Amniotic stem cell (primary cell): ENCODE measurements around the gene ARL2.
A peak's percentile ranks its signal among the peaks of the same experiment; 100 is the strongest.
"Not testable (repeated sequence)": the region's sequence is repeated elsewhere in the genome, so short reads cannot be mapped to it uniquely, and the experiment has no call there.

Experiments used
- DNase-seq: peaks from one replicate; lab custom pipeline; 2025; lab: John Stamatoyannopoulos, UW

The ARL2 gene

DNA sequence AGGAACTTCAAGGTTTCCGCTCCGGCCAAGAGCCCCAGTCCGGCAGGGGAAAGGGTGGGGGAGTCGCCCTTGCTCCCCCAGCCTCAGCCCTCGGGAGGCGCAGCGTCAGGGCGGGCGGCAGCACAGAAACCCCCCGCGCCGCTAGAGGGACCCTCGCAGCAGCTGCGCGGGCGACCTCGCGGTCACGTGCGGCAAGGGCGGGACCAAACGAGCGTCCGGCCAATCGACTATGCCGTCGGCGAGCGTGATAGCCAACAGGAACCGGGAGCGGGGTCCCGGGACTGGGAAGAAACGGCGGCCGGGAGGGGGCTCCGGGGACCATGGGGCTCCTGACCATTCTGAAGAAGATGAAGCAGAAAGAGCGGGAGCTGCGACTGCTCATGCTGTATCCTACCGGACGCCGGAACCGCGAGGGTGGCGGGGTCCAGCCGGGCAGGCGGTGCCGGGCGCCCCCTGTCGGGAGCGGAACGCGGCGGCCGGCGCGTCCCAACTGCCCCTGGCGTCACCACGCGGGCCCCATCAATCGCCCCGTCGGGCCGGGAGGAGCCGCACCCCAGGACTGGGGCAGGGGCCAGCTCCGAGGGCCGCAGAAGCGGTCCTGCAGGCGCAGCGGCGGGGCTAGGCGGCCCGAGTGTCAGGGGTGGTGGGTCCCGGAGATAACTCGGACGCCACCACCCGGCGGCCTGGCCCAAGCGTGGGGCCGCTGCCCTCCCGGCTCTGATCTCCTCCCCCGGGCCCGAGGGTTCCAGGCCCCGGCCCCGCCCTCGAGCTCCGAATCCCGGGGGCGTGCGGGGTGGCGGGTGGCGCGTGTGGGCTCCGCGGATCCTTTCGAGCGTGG lies at the start of gene ARL2:
TSS of gene ARL2 (plus strand) at position 273 of the 838 bp plus-strand sequence. CDS start at position 321, 48 bp downstream.
- peak; percentile 64 for DNase-seq

DNA sequence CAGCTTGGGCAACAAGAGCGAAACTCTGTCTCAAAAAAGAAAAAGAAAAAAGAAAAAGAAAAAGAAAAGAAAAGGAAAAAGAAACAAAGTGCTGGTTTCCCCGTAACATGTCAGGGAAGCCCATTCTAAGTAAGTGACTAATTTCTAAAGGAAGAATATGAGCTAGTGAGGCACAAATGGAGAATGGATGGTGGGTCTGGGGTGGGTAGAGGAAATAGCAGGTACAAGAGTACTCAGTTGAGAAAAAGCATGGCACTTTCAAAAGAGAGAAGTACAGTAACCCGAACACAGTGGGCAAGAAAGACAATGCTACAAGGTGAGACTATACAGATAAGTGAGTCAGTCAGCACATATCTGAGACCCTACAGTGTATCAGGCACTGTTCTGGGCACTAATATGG lies 46.6 kb upstream of the ARL2 start:
- DNase-seq: no peak

DNA sequence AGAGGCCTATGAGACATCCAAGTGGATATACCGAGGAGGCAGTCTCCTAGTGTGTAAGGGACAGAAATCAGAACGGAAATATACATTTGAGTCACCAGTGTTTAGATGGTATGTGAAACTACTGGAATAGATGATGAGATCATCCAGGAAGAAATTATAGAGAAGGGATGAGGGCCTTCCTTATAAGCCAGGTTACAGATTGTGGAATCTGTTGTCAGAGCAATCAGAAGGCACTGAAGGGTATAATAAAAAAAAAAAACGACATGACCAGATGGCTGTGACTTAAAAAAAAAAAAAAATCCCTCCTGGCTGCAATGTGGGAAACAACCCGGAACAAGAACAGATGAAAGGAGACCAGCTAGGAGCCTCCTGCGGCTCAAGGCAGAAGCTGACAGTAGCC lies 44.8 kb upstream of the ARL2 start:
- DNase-seq: peak; percentile 29

DNA sequence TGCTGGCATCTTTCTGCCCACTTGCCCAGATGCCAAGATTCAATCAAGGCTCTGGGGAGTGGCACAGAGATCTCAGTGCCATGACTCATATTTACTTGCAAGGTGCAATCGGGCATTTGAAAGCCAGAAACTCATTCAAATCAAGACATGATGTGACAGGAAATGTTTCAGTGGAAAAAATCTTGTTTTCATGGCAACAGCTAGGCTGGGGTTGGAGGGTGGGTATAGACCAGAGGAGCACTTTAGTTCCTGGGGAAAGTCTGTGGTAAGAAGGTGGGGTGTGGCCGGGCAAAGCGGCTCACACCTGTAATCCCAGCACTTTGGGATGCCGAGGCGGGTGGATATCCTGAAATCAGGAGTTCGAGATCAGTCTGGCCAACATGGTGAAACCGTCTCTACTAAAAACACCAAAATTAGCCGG lies 43.2 kb upstream of the ARL2 start:
- DNase-seq: no peak

GRCh38 chr11:64971421-64972233 lies 42.3 kb upstream of the ARL2 start, which contains the start of gene MAJIN:
MAJIN (minus strand) TSS chr11:64972108; CDS start chr11:64959405, 12,703 bp downstream.
- DNase-seq: no peak

DNA sequence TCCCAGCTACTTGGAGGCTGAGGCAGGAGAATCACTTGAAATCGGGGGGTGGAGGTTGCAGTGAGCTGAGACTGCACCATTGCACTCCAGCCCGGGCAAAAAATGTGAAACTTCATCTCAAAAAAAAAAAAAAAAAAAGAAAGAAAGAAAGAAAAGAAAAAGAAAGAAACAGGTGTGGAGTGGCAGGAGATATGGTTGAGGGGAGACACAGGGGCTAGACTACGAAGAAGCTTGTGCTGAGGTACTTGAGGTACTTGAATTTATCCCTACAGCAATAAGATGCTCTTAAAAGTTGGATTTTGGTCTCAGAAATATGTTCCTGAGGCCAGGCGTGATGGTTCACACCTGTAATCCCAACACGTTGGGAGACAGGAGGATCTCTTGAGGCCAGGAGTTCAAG lies 39.8 kb upstream of the ARL2 start:
- DNase-seq: no peak

DNA sequence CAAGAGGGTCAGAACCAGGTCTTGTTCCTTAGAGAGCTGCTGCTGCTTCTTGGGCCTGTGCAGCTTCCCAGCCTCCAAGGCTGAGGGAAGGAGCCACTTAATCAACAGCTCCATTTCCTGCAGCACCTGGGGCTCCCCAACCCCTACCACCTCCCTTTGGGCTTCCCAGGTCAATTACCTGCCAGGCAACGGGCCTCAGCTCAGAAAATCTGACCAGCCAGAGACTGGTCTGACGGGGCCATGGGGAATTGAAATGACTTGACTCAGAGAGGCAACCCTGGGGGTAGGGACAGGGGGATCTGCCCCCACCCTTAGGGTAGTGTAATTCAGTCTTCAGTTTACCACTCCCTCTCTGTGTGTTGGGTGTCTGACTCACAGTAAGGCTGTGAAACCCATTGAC lies 37.3 kb upstream of the ARL2 start:
- DNase-seq: no peak

GRCh38 chr11:64983339-64983738 lies 30.6 kb upstream of the ARL2 start:
- DNase-seq: not testable (repeated sequence)

GRCh38 chr11:64987998-64988854 lies 25.7 kb upstream of the ARL2 start:
- no peak for DNase-seq

DNA sequence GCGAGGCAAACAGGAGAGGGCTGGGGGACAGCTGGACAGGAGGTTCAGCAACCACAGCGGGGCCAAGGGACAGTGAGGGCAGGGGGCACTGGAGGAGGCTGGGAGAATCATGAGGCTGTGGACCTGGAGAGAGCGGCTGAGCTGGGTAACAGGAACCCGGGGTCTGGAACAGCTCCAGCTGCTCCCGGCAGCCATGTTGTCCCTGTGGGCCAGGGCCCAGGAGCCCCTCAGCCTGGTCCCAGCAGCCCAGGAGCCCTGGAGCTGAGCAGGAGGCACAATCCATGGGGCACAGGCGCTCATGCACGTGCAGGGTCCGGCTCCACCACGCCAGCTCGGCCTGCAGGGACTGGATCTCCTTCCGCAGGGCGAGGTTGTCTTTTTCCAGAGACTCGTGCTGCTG lies 24.5 kb upstream of the ARL2 start:
- DNase-seq: no peak

- no peak for DNase-seq
These were observed 23.6 kb upstream of the ARL2 start for GRCh38 chr11:64990222-64990923.

DNA sequence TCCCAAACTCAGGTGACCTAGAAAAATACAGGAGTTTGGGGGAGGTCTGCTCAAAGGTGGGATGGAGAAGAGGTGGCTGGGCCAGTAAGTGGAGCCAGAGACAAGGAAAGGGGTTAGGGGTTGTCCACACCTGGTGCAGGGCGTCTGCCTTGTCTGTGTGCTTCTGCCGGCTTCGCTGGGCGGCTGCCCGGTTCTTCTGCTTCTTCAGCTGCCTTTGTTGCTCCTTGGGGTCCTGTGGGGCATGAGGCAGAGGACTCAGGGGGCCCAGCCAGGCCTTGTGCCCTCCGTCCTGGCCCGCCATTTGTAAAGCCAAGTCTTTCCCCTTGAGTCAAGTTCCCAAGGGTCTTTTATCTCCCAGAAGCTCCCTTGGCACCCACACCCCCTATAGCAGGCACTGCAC lies 19.6 kb upstream of the ARL2 start:
- DNase-seq: no peak

DNA sequence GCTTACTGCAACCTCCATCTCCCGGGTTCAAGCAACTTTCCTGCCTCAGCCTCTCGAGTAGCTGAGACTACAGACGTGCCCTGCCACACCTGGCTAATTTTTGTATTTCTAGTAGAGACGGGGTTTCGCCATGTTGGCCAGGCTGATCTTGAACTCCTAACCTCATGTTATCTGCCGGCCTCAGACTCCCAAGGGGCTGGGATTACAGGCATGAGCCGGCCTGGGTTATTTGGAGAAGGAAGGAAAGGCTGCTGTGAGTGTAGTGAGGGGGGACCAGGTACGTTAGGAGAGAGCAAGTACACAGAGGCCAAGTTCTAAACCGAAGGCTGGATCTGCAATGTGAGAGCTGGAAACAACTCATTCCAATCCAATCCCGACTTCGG lies 17.6 kb upstream of the ARL2 start:
- no peak for DNase-seq

DNA sequence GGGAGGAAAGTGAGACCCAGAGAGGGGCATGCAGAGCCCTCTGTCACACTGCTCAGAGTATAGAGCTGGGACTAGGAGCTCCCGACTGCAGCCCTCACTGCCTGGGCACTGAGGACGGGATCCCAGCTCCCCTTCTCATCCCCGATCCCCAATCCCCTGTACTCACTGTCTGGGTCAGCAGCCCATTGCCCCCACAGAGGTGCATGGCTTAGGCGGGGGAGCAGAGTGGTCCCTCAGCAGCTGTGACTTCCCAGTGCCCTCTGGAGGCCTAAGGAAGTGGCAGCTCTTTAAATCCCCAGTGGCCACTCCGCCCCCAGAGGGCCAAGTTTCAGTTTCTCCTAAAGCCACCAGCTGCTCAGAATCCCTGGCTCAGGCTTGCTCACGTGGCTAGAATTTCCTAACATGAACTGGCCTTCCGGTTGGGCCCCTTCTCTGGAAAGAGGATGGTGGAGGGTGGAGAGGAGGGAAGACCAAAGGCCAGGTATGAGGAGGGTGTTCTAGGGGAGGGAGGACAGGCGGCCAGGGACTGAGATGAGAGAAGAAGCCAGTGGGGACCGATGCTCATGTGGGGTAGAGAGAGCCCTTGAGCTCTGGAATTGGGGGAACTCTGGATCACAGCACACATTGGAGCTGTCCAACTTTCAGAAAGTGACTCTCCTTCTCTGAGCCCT lies 17.1 kb upstream of the ARL2 start, which contains the start of gene BATF2:
TSS of gene BATF2 (minus strand) at position 262 of the 671 bp plus-strand sequence. CDS start at position 205, 57 bp downstream.
- no peak for DNase-seq

DNA sequence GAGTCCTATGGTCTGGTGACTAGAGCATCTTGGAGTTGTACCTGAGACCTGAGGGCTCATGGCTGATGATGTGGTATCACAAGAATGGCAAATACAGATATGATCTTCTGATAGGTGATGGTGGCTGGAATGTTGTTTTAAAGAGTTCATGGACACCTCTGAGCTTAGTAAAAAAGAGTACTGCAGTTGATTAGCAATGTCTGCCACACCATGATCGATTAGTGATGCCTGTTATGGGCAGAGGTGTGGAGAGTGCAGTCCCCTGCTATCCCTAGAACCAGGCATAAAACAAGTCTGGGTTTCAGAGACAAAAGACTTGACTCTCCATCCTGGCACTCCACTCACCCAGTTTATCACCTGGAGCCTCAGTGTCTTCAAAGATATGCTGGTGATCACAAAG lies 15.8 kb upstream of the ARL2 start:
- DNase-seq: no peak

- no peak for DNase-seq
These were observed 15.1 kb upstream of the ARL2 start for GRCh38 chr11:64998690-64999431.

DNA sequence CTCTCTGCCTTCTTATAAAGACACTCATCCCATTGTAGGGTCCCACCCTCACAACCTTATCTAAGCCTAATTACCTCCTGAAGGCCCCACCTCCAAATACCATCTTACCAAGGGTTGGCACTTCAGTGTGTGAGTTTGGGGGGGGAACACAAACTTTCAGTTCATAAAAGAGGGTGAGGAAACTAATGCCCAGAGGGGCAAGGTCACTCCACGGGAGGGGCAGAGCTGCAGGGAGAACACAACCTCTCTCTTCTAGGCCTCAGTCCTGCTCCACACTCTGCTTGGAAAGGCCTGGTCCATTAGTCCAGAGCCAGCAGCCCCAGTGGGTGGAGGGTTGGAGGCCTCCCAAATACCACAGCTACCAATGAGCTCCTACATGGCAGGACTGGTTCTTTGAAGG lies 14.5 kb upstream of the ARL2 start:
- DNase-seq: no peak

- DNase-seq: no peak
These were observed 11.3 kb upstream of the ARL2 start for GRCh38 chr11:65002706-65003105.

DNA sequence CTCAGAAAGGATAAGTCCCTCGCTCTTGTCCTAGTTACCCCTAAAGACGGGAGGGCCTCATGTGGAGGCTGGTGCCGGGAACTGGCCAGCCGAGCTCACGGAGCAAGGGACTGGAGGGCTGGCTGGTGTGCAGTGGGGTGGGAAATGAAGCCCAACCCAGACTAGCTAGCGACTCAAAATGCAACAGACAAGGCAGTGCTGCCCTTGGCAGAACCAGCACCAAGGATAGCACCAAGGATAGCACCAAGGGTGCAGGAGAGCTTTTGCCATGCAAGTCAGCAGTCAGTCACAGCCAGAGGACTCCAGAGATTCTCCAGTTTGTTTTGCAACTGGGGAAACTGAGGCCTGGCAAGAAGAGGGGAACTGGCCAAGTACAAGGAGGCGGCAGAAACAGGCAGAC lies 10.7 kb upstream of the ARL2 start:
- no peak for DNase-seq

DNA sequence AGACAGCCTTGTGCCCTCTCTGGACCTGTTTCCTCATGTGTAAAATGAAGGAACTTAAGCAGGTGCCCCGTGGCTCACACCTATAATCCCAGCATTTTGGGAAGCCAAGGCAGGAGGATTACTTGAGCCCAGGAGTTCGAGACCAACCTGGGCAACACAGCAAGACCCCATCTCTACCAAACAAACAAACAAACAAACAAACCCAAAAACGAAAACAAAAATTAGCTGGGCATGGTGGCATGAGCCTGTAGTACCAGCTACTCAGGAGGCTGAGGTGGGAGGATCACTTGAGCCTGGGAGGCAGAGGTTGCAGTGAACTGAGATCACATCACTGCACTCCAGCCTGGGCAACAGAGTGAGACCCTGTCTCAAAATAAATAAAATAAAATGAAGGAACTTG lies 10.0 kb upstream of the ARL2 start:
- not testable (repeated sequence) for DNase-seq
